ENCODE measurements around the gene GASK1A. TPM values are rescaled to one million over a fixed set of nuclear protein-coding genes. Genes with fewer than 3 reads are reported as not detected.

Gene GASK1A
- total and polyA plus RNA-seq, 2 experiments from 2014 or later, result 2.6 to 11.1 TPM

- Histone ChIP-seq H3K4me2 (no peak overlapping the region), H4K20me1 (replicated peaks; ENCODE audit: insufficient read depth) (no peaks in the 10 kb centered on the region), H3K36me3 (ENCODE audit: insufficient read depth) (no peaks in the 10 kb centered on the region), H2AFZ (no peak overlapping the region), H3K27me3 (ENCODE audit: insufficient read depth) (no peaks in the 10 kb centered on the region), H3K27ac (ENCODE audit: low read depth) (no peak overlapping the region), H3K4me1 (ENCODE audit: insufficient read depth) (no peaks in the 10 kb centered on the region), H3K4me3 (no peak overlapping the region), H3K79me2 (replicated peaks; ENCODE audit: insufficient read depth) (no peaks in the 10 kb centered on the region), H3F3A (replicated peaks; ENCODE audit: low read depth) (no peaks in the 10 kb centered on the region), H3K9me2 (ENCODE audit: insufficient read depth) (peaks cover 8% of the 10 kb centered on the region; the same call in 1 of the 2 replicates)
- ATAC-seq (no peak), DNase-seq (ENCODE audit: low spot score) (no peak)
- H3K27me3 Mint-ChIP-seq (ENCODE audit: insufficient read depth, low read depth, poor library complexity), result peaks cover 5% of the 10 kb centered on the region
- no peak for TF ChIP-seq EZH2 (IDR thresholded peaks at IDR 0.05; ENCODE audit: low read depth, unreplicated experiment)
- TF ChIP-seq STAT1 (IDR thresholded peaks at IDR 0.05; ENCODE audit: unreplicated experiment), result no peak
- TF ChIP-seq ZNF331 (CRISPR knock-in tag; IDR thresholded peaks at IDR 0.05; ENCODE audit: low read depth), result no peak
- no peak for TF ChIP-seq EZH2phosphoT487 (IDR thresholded peaks at IDR 0.05; ENCODE audit: unreplicated experiment)
- peaks cover 29% of the 10 kb centered on the region for H3K9me3 Mint-ChIP-seq
- peaks cover 75% of the 10 kb centered on the region for H3K36me3 Mint-ChIP-seq (ENCODE audit: low read depth)
- H3K4me3 Mint-ChIP-seq, result no peak overlapping the region
- H3K4me1 Mint-ChIP-seq, result no peaks in the 10 kb centered on the region
- H3K27ac Mint-ChIP-seq, result no peak overlapping the region
Measured at GRCh38 chr3:43081796-43082195, 102.7 kb downstream of the GASK1A start.

GRCh38 chr3:43082457-43082856 lies 103.3 kb downstream of the GASK1A start:
- H4K20me1 ChIP-seq (replicated peaks; ENCODE audit: insufficient read depth), result no peaks in the 10 kb centered on the region
- H2AFZ ChIP-seq, result no peak overlapping the region
- no peak for TF ChIP-seq REST (IDR thresholded peaks at IDR 0.05; ENCODE audit: unreplicated experiment)
- DNase-seq (ENCODE audit: low spot score), result no peak
- no peaks in the 10 kb centered on the region for H3K27me3 ChIP-seq (ENCODE audit: insufficient read depth)
- ATAC-seq, result no peak
- H3K9me2 ChIP-seq (ENCODE audit: insufficient read depth), result peaks cover 8% of the 10 kb centered on the region; the same call in 1 of the 2 replicates
- no peaks in the 10 kb centered on the region for H3K36me3 ChIP-seq (ENCODE audit: insufficient read depth)
- Mint-ChIP-seq H3K36me3 (ENCODE audit: low read depth) (peaks cover 75% of the 10 kb centered on the region), H3K27ac (no peak overlapping the region), H3K9me3 (peaks cover 29% of the 10 kb centered on the region), H3K4me1 (no peaks in the 10 kb centered on the region), H3K4me3 (no peak overlapping the region), H3K27me3 (ENCODE audit: insufficient read depth, low read depth, poor library complexity) (peaks cover 5% of the 10 kb centered on the region)
- H3K27ac ChIP-seq (ENCODE audit: low read depth), result no peak overlapping the region
- H3K4me1 ChIP-seq (ENCODE audit: insufficient read depth), result no peaks in the 10 kb centered on the region
- H3F3A ChIP-seq (replicated peaks; ENCODE audit: low read depth), result no peaks in the 10 kb centered on the region
- no peak overlapping the region for H3K4me2 ChIP-seq
- H3K4me3 ChIP-seq, result no peak overlapping the region
- H3K79me2 ChIP-seq (replicated peaks; ENCODE audit: insufficient read depth), result no peaks in the 10 kb centered on the region

- H3K4me1 ChIP-seq (ENCODE audit: insufficient read depth), result no peaks in the 10 kb centered on the region
- Mint-ChIP-seq H3K36me3 (ENCODE audit: low read depth) (peaks cover 41% of the 10 kb centered on the region), H3K4me1 (no peaks in the 10 kb centered on the region), H3K27me3 (ENCODE audit: insufficient read depth, low read depth, poor library complexity) (peaks cover 5% of the 10 kb centered on the region), H3K27ac (no peak overlapping the region), H3K9me3 (peaks cover 22% of the 10 kb centered on the region), H3K4me3 (no peak overlapping the region)
- H2AFZ ChIP-seq, result no peak overlapping the region
- H4K20me1 ChIP-seq (replicated peaks; ENCODE audit: insufficient read depth), result no peaks in the 10 kb centered on the region
- H3K79me2 ChIP-seq (replicated peaks; ENCODE audit: insufficient read depth), result no peaks in the 10 kb centered on the region
- DNase-seq (ENCODE audit: low spot score) (no peak), ATAC-seq (no peak)
- H3K4me3 ChIP-seq, result no peak overlapping the region
- no peaks in the 10 kb centered on the region for H3F3A ChIP-seq (replicated peaks; ENCODE audit: low read depth)
- no peak overlapping the region for H3K4me2 ChIP-seq
- no peaks in the 10 kb centered on the region for H3K9me2 ChIP-seq (ENCODE audit: insufficient read depth)
- no peak overlapping the region for H3K27ac ChIP-seq (ENCODE audit: low read depth)
- no peaks in the 10 kb centered on the region for H3K36me3 ChIP-seq (ENCODE audit: insufficient read depth)
- H3K27me3 ChIP-seq (ENCODE audit: insufficient read depth), result no peaks in the 10 kb centered on the region
- no peak for TF ChIP-seq ZNF331 (CRISPR knock-in tag; IDR thresholded peaks at IDR 0.05; ENCODE audit: low read depth)
- TF ChIP-seq NANOG (IDR thresholded peaks at IDR 0.05; ENCODE audit: borderline replicate concordance), result no peak
- no peak for TF ChIP-seq ZNF114 (CRISPR knock-in tag; IDR thresholded peaks at IDR 0.05)
- TF ChIP-seq JUNB (IDR thresholded peaks at IDR 0.05; ENCODE audit: unreplicated experiment), result no peak
- TF ChIP-seq ETS1 (IDR thresholded peaks at IDR 0.05), result no peak
- TF ChIP-seq CTCF (conservative IDR thresholded peaks at IDR 0.05; ENCODE audit: low read depth in 2 of 2), result no peak
Measured at GRCh38 chr3:43086460-43087165, 107.5 kb downstream of the GASK1A start.

Data from GM23338 (cell line).